Epithelial cell of proximal tubule (primary cell): ENCODE measurements around the gene DAPK1. TPM values are rescaled to one million over a fixed set of nuclear protein-coding genes. Genes with fewer than 3 reads are reported as not detected.

ENCODE experiments used
- DNase-seq: peaks from one replicate; pipeline ENCODE4 v3.0.0-alpha.2; 2011; ENCODE audit warnings: low read depth
- H3K4me3 ChIP-seq: 2 replicates; pipeline ENCODE4 v1.5.1; 2011; ENCODE audit warnings: low read depth, mild to moderate bottlenecking, low read length
- CTCF ChIP-seq: conservative IDR thresholded peaks from 2 replicates; pipeline ENCODE4 v1.5.1; 2012; ENCODE audit warnings: low read depth, mild to moderate bottlenecking, low read length
- total RNA-seq: library from RNA; depleted of rRNA; stranded (reverse); fragments of >200 nt; gene quantifications from 2 replicates; pipeline ENCODE4 v1.2.3, GENCODE V29; 2015

The DAPK1 gene
- total RNA-seq, 1 donor from 2014 or later: 46.3 TPM

GRCh38 chr9:87607859-87608258 lies 110.2 kb downstream of the DAPK1 start:
- DNase-seq: no peak
- no peak overlapping the region for H3K4me3 ChIP-seq
- TF ChIP-seq CTCF: no peak

GRCh38 chr9:87609002-87609401 lies 111.3 kb downstream of the DAPK1 start:
- no peak for TF ChIP-seq CTCF
- no peak overlapping the region for H3K4me3 ChIP-seq
- DNase-seq: no peak

GRCh38 chr9:87609486-87609885 lies 111.8 kb downstream of the DAPK1 start:
- DNase-seq: no peak
- no peak overlapping the region for H3K4me3 ChIP-seq
- no peak for TF ChIP-seq CTCF

- H3K4me3 ChIP-seq: no peak overlapping the region
- DNase-seq: no peak
- no peak for TF ChIP-seq CTCF
Observed at GRCh38 chr9:87610200-87611155, 112.8 kb downstream of the DAPK1 start.

- no peak for TF ChIP-seq CTCF
- no peak overlapping the region for H3K4me3 ChIP-seq
- DNase-seq: no peak
Observed at GRCh38 chr9:87611776-87612175, 114.1 kb downstream of the DAPK1 start.

GRCh38 chr9:87612536-87612935 lies 114.9 kb downstream of the DAPK1 start:
- no peak for DNase-seq
- no peak for TF ChIP-seq CTCF
- no peak overlapping the region for H3K4me3 ChIP-seq
